ENCODE measurements around the gene TGFBR3.
"Not testable (repeated sequence)": the region's sequence is repeated elsewhere in the genome, so short reads cannot be mapped to it uniquely, and the experiment has no call there.

Gene TGFBR3

DNA sequence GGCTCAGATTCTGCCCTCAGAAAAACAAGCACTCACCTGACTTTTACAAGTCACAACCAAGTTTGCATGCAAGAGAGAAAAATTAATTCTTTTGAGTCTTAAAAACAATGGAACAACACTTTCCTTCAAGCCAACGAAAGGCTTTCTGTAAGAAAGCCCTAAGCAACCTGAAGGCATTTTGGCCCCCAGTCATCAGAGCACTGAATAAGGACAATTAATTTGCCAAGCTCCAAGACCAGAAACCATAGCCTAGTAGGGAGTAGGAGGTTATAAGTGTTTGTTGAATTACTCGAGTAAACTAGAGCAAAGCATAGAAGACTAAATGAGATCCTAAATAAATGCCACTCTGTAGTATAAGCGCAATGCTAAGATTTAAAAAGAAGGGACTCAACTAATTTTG is 4.7 kb downstream of the TGFBR3 start:
- no peak for DNase-seq

DNA sequence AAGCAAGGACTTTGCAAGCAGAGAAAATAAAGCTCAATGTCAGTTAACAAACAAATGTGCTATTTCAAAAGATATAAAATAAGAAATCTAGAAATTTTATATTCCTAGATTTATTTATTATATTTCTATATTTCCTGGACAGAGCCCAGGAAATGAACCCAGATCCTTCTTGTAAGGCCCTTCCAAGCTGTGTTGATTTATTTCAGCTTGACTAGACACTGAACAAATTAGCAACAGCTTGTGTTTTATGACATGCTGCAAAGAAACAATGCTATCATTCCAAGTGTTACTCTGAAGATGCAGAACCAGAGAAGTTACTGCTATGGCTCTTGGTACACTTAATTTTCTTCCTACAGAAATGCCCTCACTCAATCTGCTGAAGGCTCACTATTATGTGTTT is 6.2 kb downstream of the TGFBR3 start:
- no peak for DNase-seq

DNA sequence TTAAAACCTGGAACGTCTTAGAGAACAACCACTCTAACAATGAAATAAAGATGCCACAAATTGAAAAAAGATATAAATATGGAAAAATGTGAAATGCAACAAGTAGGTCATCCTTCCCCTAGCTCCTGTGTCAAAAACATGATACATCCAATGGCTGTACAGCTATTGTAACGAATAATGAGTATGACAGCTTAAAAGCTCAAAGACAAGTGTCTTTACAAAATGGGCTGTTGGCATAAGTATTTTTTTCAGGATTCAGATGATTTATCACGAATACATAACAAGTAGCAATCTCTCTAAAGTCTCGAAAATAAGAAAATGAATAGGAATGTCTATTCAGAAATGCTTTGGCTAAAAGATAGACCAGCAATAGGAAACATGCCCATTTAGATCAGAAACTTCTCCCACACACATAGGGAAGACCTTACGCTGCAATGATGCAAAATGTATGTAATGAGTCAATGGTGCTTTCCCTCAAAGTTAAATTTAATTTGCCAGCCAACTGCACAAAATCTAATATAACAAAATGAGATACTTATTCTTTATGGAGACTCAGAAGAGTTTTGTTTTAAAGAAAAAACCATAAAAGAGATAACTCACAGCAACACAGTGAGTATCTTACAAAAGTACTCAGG is 8.3 kb downstream of the TGFBR3 start:
- no peak for DNase-seq

DNA sequence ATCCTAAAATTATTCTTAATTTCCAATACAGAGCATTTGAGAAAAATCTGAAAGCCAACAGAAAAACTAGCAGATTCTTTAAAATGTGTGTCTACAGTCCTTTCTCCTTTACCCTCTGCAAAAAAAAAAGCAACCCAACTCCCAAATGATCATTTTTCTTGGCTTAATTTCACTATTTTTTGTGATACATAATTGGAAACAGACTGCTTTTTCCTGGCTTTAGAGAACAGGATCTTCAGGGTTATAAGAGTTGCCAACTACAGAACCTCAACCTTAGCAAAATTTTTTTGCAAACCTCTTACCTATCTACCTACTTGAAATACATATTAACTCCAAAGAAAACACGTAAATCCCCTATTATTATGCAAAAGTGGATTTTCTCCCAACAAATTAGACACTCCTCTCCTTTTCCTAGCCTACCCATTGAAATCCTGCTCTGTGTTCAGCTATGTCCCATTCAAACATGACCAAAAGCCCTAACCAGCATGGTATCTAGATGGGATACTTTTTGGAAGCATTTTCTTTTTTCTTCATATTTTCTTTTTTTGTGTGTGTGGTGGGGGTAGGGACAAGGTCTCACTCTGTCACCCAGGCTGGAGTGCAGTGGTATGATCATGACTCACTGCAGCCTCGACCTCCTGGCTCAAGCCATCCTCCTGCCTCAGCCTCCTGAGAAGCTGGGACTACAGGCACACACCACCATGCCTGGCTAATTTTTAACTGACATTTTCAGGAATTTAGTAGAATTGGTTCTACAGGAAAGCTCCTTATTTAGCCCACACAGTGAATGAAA is 9.0 kb downstream of the TGFBR3 start:
- no peak for DNase-seq

DNA sequence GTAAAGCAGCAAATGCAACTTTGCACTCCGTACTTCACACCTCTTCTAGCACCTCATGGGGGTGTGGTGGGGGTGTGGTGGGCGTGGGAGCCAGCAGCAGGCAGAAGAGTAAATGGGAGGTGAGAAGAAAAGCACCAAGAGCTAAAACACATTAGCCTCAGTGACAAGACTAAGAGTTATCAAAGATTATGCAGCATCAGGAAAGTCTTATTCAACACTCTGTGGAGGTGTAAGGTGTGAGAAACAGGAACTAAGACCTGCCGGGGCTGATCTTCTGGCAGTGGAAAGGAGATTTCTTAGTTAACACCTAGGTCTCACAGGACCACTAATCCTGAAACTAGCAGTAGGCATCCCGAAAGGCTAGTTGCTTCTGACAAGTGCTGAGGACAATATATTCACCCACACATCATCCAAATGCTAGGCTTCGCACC is 9.9 kb downstream of the TGFBR3 start:
- DNase-seq = no peak

DNA sequence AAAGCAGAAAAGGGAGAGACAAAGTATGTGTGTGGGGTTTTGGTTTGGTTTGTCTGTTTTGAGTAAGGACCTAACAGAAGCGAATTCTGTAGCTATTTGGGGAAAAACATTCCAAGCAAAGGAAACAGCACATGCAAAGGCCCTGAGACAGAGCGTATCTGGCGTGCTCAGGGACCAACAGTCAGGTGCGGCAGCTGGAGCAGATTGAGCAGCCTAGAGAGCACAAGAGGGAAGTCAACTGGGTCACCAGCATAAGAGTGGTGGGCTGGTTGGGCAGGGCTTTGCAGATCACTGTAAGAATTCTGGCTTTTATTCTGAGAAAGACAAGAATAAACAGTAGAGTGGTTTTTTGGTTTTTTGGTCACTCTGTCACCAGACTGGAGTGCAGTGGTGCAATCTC is 11.8 kb downstream of the TGFBR3 start:
- no peak for DNase-seq

DNA sequence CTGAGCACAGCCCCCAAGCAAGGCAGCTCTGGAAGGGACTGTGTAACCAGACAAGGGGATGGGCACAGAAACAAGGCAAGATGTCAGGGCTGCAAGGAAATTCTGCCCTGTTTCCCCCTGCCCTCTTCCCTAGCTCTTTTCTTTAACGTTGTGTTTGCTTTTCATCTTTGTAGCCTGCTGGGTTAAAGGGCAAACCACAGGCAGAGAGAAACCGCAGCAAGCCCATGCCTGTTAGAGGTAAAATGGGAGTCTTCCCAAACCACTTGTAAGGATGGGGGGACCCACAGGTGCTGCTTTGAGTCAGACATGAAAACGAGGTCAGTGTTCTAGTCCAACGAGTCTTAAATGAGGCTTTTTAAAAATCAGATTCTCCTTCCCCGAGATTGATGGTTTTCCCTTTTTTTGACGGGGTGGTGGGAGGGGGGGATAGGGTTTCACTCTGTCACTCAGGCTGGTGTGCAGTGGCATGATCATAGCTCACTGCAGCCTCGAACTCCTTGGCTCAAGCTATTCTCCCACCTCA is 13.3 kb downstream of the TGFBR3 start:
- no peak for DNase-seq

DNA sequence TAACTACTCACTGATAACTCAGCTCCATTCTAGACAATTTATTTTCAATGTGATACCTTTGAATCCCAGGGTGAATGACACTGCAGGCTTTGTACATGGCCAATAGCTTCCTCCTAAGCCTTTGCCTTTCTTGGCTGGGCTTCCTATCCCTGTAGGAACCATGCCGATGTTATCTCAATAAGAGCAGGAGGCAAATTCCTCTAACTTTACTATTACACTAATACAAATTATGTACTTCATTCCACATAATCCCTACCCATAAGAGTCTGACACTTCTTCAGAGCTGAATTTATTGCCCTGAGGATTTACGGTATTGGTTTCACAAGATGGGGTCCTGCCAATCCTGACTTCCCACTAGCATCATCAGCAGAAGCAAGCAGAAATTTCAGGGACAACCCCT is 14.0 kb downstream of the TGFBR3 start:
- no peak for DNase-seq

DNA sequence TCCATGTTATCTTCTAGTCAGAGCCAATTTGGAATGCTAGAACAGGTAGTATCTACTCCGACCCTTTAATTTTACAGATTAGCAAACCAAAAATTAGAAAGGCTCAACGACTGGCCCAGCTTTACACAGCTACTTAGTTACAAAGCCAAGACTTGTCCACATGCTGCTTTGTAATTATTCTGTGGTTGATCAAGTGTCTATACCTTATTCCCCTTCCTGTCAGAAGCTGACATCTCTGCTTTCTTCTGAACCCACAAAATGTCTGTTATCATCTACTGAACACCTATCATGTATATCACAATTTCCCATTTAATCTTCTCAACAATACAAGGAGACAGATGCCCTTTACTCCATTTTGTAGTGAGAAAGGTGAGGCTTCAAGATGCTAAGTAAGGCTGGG is 15.6 kb downstream of the TGFBR3 start:
- no peak for DNase-seq

DNA sequence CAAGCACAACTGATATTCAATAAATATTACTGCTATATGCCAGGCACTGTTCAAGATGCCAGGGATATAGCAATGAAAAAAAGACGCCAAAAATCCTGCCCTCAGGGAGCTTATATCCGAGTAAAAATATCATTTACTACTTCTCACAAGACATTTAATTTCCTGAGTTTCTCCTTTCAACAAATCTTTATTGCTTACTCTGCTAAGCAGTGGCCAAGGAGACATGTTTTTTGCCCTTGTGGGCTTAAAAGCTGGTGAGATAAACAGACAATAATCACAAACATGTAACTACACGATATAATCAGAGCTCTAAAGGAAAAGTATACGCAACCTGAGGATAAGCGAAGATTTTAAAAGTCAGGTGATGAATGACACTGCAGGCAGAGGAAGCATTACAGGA is 19.5 kb downstream of the TGFBR3 start:
- DNase-seq = no peak

DNA sequence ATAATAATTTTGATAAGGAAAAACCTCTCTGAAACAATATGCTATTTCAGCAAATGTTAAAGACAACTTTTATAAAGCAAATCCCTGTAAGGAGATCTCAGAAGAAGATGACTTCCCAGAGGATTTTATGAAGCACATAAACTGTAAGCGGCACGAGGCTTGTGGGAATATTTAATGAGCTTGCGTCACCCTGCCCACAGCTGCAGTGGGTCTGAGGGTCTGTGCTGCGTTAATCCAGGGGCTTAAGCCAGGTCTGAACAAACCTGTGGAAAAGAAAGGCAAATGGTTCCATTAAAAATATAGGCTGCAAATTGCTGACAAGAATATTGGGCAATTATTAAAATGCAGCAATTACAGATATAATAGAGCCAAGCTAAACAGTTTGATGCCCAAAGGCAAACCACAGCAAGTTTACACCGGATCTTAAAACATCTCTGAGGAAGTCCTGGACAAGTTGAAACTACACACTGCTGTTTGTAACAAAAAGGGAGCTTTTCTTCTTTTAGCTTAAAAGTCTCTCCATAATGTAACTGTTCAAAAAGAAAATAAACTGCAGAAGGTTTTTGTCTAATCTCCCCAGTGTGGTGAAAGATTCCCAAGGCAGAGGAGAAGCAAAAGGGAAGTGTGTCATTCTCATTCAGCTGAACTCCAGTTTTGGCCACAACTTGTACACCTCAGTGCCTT is 21.8 kb downstream of the TGFBR3 start:
- DNase-seq = no peak

DNA sequence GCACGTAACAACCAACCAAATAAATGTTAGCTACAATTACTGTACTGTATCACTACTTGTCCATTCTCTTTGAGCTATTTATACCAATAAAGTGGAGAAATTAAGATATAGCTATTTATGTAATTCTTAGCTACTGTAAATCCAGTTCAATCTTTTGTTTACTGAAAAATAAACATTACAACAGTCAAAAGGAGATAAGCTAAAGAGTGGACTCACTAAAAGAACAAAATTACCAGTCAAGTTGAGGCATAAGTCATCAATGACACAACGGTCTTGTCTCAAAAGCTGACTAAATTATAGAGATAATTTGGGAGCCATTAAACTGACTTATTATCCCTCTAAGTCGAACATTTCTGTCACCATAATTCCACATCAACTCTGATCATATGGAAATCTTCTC is 22.5 kb downstream of the TGFBR3 start:
- no peak for DNase-seq

DNA sequence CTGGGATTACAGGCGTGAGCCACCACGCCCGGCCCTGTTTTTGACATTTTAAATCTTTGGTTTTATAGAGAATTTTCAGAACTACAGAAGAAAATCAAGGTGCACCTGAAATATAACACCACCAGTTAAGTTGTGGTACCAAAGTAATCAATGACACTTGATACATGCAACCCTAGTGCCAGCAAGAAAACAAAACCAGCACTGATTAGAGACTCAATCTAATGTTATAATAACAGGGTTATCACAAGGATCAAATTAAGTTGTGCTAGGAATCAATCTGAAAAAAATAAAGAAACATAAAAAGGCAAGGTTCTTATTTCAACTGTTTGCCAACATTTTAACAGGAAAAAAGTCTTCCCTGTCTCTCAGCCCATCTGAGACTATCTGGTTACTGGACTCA is 23.8 kb downstream of the TGFBR3 start:
- no peak for DNase-seq

DNA sequence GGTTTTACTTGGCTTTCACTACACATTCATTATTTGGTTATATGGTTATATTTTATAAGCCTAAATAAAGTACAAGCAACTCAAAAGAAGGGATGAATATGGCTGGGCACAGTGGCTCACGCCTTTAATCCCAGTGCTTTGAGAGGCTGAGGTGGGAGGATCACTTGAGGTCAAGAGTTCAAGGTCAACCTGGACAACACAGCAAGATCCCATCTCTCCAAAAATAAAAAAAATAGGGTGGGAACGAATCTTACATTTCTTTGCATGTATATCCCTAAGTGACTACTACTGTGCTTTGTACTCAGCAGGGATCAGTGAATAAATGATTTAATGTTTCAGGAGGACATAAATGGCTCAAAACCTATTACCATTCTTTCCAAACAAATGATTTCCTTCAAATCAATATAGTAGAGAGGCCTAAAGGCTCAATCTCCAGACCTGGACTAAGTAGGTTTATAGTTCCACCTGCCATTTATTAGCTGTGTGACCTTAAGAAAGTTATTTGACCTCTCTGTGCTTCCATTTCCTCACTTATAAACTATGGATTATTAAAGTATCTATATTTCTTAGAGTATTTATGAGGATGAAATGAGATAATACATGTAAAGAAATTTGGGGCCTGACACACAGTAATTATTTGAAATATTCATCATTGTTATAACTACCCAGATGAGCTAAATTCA is 28.3 kb downstream of the TGFBR3 start:
- no peak for DNase-seq

DNA sequence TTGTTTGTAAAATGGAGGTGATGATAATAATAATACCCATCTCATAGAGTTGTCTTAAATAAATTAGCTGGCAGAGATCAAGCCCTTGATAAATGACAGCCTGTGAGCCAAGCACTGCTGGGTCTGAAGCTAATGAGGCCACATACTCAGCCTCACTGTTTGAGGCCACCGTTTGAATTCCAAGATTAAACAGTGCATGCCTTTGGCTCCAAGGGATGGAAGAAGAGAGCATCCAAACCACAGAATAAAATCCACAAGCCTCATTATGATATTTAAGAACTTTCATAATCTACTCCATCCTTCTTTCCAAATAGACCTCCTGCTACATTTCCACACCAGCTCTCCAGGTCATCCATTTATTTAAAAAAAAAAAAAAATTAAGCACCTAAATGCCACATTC is 29.0 kb downstream of the TGFBR3 start:
- no peak for DNase-seq

DNA sequence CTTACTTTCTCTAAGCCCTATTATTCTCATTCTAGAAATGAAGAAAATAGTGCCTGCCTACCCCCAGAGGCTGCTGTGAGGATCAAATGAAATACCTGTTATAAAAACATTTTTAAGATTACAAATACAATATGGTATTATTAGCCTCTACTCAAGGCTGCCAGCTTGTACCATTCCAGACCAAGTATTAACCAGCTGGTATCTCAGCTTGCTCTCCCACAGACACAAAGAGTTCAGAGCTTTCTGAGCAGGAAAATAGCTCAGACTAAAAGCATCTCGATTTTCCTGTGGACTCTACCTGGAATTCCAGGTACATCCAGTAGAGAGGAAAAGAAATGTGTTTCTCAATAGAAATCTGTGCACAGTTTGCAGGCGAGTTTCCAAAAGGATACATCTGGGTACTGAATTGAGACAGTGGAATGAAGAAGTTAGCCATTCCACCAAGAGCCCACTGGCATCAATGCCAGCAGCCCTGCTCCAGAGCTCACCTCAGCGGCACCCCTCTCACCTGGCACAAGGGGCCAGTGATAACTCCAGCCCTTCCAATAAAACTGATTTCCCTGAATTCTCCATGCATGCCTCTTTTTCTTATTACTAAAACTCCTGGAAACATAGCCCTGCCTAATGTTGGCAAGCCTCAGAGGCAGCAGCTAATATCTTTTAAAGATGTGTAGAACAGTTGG is 31.0 kb downstream of the TGFBR3 start:
- no peak for DNase-seq

DNA sequence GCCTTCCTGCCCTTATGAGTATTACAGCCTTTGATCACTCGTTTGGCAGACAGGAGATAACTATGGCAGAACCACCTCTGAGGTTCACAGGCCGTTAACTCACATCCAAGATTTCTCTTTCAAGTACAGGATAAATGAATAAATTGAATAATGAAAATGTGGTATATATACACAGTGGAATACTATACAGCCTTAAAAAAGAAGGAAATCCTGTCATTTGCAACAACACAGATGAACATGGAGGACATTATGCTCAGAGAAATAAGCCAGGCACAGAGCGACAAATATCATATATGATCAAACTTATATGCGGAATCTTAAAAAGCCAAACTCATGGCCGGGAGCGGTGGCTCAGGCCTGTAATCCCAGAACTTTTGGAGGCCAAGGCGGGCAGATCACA is 32.6 kb downstream of the TGFBR3 start:
- DNase-seq = no peak

DNA sequence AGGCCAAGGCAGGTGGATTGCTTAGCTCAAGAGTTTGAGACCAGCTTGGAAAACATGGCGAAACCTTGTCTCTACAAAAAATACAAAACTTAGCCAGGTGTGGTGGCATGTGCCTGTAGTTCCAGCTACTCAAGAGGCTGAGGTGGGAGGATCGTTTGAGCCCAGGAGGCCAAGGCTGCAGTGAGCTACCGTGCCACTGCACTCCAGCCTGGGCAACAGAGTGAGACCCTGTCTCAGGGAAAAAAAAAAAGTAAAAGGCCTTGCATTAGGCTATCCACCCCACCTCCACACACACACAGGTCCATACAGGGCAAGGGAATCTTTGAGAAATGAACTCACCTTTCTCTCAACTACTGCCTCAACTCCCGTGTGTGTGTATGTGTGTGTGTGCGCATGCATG is 33.9 kb downstream of the TGFBR3 start:
- not testable (repeated sequence) for DNase-seq

DNA sequence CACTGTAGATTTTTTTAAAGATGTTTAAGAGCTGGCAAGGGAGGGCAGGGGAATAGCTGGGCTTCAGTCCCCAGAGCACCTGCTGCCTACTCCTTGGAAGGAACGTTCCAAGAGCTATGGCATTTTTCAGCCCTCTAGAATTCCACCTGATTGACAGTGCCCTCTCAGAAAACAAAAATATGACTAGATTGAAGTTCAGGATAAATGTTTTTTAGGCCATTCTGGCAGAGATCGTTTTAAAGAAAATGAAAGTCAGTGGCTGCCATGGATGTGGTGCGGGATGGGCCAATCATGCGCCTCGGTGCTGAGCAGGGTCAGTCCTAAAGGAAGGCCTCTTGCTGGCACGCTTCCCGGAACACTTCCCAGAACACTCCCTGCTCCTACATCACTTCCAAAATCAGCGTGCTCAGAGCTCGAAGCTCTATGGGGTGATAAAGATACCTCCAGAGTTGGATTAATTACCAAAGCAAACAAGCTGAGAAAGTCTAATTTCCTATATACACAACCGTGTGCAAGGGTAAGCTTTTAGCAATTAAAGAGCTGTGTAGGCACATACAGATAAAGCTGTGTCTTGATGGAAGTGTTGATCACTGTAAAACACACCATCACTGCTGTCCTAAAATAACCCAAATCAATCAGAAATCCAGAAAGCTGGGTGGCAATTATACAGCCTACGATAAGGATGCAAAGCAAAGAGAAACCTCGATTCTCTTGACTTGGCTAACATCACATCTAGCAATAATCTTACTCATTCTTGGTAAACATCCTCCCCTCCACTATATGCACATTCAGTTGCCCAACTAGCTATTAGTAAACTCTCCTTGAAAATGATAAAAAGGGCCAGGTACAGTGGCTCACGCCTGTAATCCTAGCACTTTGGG is 34.6 kb downstream of the TGFBR3 start:
- DNase-seq = peak; percentile 83

DNA sequence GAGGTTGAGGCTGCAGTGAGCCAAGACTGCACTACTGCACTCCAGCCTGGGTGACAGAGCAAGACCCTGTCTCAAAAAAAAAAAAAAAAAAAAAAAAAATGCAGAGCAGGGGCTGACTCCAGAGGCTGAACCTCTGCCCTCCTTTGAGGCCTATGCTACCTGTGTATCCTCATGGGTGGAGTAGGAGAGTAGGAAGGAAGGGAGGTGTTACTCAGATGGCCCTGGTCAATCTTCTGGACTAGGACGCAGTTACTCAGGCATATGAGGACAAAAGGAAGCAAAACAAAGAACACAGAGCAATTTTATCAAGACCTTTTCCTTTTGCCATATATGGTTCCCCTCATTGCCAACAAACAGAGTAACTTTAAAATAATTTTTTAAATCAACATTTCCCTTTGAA is 35.2 kb downstream of the TGFBR3 start:
- DNase-seq = no peak

DNA sequence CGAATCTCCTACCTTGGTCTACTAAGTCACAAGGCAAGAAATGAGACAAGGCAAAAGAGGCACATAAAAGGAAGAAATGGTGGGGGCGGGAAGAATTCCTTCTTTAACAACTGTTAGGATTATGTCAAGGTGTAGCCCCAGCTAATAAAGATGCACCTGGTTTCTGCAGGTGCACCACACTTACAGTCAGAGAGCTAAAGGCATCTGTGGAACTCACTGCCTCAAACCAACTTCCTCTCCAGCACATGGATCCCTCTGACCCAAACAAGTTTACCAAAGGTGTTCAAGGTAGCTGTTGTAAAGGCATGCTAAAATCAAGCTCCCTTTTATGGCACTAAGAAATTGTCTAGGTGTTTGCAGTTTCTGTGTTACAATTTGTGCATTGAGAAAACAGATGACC is 38.1 kb downstream of the TGFBR3 start:
- DNase-seq = no peak

DNA sequence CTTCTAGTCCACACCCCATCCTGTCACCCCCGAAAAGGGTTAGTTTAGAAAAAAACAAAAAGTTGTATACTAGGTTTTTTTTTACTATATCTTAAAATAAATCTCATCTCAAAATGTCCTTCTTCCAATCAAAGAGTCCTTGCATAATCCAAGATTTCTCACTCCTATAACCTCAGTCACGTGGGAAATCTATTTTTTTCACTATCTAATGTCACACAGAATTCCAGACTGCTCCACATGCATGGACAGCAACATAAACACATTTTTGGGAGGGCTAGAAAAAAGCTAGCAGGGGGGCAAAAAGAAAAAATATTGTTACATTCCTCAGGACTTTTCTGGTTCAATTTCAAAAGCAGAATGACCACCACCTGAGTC is 39.3 kb downstream of the TGFBR3 start:
- DNase-seq = no peak

Data from NCI-H2107 (cell line).